ENCODE measurements around the gene CACNA1I.

Gene CACNA1I

GRCh38 chr22:39686776-39687525 lies 116.4 kb downstream of the CACNA1I start:
- DNase-seq: no peak

DNA sequence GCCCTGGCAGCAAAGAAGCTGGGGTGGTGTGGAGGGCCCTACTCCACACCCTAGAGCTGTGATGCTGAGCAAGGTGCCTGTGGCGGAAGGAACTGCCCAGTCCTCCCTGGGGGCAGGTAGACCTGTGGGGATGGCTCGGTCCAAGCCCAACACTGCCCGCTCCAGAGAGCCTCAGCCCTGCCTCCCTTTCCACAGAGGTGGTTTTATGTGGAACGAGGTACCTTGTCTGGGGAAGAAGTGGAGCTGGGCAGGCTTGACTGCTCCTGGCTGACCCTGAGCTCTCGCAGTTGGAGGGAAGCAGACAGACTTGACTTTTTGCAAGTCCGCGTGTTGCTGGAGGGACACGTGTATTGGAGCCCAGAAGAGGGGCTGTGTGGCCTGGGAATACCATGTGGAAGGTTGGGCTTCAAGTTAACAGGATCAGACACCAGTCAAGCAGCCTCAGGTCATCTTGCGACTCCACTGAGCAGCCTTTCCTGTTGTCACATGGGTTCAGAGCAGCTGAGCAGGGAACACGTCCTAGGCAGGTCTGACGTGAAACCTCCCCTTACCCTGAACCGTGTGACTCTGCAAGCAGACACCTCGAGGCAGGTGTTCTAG lies 117.7 kb downstream of the CACNA1I start:
- no peak for DNase-seq

DNA sequence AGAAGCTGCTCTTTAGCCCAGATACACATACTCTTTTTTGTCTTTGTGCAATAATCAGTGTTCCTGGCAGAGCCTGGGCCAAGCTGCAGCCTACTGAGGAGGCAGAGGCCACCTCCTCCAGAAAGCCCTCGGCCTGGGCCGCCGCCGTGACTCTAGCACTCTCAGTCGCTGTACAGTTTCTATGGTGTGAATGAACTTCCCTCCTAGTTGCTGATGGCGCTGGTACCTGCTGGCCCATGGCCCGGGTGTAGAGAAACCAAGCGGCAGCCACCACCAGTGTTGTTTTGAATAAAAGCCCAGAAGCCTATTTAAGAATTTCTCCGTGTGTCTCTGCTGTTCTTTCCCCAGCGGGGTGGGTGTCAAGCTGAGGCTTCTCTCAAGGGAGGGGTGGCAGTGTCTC lies 118.9 kb downstream of the CACNA1I start:
- no peak for DNase-seq

GRCh38 chr22:39690881-39691605 lies 120.5 kb downstream of the CACNA1I start:
- DNase-seq: peak in 26 of 56 donors; percentile 6 to 87 (median 32)

GRCh38 chr22:39693943-39694500 lies 123.5 kb downstream of the CACNA1I start:
- DNase-seq: no peak

GRCh38 chr22:39697790-39698430 lies 127.4 kb downstream of the CACNA1I start:
- DNase-seq: no peak

GRCh38 chr22:39699631-39700360 lies 129.2 kb downstream of the CACNA1I start:
- DNase-seq: peak in 24 of 56 donors; percentile 7 to 49 (median 24)

DNA sequence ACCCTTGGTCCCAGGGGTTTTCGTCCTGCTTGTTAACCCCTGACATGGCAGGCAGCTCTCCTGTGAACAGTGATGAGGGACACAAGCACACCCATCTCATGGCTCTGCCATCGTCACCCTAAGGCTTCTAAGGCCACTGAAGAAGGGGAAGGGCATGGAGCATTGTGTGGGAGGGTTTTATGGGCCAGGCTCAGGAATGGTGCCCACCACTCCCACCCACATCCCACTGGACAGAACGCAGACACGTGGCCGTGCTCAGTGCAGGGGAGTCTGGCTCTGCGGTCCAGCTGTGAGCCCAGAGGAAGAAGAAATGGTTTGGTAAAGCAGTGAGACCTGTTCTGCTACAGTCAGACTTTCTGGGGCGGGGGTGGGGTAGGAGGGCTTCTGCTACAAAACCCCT lies 130.0 kb downstream of the CACNA1I start:
- no peak for DNase-seq

DNA sequence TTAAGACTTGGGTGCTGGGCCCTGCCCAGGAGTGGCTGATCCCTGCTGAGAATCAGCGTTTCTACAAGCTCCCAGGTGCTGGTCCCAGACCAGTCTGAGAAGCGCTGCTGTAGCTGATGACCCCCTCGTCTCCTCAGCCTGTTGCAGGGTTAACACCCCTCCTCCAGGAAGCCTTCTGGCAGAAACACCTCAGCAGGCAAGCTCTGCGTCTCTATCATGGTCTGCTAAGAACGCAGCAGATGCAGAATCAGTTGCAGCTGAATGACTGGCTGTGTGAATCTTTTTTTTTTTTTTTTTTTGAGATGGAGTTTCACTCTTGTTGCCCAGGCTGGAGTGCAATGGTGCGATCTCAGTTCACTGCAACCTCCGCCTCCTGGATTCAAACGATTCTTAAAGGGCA lies 132.5 kb downstream of the CACNA1I start:
- DNase-seq: no peak

- DNase-seq: peak in 3 of 56 donors; percentile 3 to 14 (median 10)
Measured at GRCh38 chr22:39703928-39704639, 133.5 kb downstream of the CACNA1I start.

- no peak for DNase-seq
Measured at GRCh38 chr22:39705386-39705785, 134.8 kb downstream of the CACNA1I start.

DNA sequence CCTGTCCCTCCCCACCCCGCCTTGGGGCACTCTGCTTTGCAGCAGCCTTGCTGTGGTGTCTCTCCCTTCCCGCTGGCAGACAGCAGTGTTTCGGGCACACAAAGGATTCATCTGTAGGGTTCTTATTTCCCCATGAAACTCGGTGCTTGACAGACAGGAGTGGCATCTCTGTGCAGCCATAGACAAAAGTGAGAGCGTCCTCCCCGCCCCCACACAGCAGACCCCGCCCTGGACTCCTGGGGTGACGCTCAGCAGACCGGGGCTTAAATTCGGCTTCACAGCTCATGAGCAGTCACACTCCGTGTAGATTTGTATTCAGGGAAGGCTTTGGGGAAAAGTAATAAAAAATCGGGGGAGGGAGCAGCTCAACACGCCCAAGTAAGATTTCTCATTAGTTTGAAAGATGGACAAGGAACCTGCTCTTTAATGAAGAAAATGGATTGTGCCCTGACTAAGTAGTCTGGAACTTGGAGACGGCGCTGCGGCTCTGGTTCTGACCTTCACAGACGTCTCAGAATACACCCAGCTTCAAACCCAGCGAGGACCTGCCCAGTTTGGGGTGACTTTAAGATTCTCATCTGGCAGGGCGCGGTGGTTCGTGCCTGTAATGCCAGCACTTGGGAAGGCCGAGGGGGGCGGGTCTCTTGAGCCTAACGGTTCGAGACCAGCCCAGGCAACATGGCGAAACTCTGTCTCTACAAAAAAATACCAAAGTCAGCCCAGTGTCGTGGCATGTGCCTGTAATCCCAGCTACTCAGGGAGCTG lies 136.0 kb downstream of the CACNA1I start:
- DNase-seq: no peak

DNA sequence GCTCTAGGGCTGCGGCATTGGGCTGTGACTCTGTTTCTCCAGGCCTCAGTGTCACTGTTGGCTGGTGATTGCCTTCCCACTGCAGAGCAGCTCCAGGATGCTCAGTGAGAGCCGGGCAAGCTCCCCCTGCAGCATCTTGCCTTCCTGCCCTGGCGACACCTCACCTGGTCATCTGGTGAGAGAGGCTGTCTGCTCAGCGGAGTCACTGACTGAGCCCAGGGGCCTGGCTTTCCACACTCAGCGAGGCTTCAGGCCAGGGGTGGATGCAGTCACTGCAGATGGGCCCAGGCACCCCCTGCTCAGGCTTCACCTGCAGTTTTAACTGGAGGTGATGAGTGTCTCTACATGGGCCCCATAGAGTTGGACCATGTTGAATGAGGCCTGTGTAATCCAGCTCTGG lies 136.8 kb downstream of the CACNA1I start:
- no peak for DNase-seq

DNA sequence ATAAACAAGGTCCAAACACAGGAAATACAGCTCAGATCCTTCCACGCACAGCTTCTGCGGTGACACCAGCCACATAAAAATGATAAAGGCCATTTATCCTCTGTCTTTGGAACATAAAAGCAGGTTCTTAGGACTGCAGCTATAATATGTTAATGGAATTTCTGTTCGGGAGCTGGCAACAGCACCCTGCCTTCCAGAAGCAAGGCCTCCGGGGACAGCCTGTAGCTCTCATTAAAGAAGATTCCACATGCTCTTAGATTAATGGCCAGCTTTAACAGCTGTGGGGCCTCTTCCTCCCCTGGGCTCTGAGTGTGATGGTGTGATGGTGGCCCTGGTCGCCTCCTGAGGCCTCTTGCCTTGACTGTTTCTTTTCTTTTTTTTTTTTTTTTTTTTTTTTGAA lies 137.3 kb downstream of the CACNA1I start:
- DNase-seq: no peak

GRCh38 chr22:39710380-39711150 lies 140.0 kb downstream of the CACNA1I start:
- DNase-seq: no peak

- DNase-seq: no peak
Measured at GRCh38 chr22:39712081-39712480, 141.5 kb downstream of the CACNA1I start.

DNA sequence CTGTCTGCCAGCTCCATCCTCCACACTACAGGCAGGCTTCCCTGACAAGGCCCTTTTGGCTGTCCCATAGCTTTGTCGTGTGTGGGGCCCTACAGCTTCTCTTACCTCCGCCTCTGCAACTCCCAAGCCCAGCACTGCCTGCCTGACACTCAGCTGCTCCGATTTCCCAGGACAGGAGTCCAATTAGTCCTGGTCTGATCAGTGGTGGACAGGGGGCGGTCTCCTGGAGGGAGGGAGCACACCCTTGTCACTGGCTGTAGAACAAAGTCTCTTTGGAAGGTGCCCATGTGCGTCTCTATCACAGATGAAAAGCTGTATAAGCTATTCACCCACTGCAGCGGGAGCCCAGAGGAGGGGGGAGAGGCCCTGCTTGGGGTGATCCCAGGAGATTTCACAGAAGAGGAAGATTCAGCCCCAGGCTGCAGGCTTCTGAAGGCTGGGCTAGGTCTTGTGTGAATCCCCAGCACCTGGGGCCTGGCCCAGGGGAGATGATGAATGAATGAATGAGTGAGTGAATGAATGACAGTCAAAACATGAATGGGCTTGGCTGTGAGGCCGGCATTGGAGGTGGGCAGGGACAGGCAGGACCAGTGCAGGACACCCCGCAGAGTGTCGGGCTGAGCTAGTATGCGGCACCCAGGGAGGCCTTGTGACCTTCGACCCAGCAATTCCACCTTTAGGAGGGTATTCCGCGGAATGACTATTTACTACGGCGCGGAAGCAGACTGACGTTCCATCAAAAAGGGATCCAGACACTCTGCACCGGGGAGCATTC lies 142.4 kb downstream of the CACNA1I start:
- DNase-seq: no peak

DNA sequence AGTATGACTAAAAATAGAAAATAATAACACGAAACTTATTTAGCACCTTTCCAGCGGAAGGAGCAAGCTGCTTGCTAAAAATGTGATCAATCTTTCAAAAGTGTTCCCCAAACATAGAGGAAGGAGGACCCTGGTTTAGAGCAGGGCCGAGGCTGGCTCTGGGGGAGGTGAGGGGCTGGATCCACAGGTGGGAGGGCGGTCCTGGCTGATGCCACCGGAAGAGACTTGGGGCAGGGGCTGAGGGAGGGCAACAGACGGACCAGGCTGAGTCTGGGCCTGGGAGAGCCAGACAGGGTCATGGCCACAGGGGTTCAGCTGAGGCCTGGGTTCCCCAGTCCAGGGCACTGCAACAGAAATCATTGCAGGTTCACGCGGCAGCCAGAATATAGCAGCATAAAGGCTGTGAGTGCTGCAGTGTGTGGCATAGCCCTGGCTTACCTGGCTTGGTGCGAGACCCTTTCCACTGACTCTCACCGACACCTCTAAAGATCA lies 143.3 kb downstream of the CACNA1I start:
- DNase-seq: no peak
